HEK293 (cell line): ENCODE measurements around the gene SLC24A2.

Experiments
- CTCF ChIA-PET: fragments of 350-600 bp; formaldehyde crosslinking; extraction: SDS; loops from one replicate; lab custom pipeline; 2021; ENCODE audit warnings: antibody characterized with exemption; lab: Yijun Ruan, JAX
- POLR2A ChIA-PET: fragments of 300-600 bp; formaldehyde crosslinking; extraction: SDS; loops from one replicate; lab custom pipeline; 2020; ENCODE audit warnings: antibody characterized with exemption, inconsistent platforms; lab: Yijun Ruan, JAX
- H3K27ac ChIP-seq: fragments of 200-500 bp; sonication (Bioruptor generic); 2 replicates; pipeline ENCODE4 v1.5.1; 2014; ENCODE audit warnings: low read depth, low read length, control low read depth, inconsistent platforms; ENCODE audit errors: extremely low read depth
- H3K36me3 ChIP-seq, 2 experiments: fragments of 200-500 bp in 1 of 2; sonication (Bioruptor generic) in 1 of 2; 1 replicate in 1 of 2; 2 replicates in 1 of 2; pipeline ENCODE4 v1.5.1; 2014 to 2017; ENCODE audit warnings: inconsistent platforms in 2 of 2, low read length in 2 of 2; ENCODE audit not compliant: control insufficient read depth in 2 of 2, insufficient read depth in 1 of 2
- H3K4me1 ChIP-seq: fragments of 200-500 bp; sonication (Bioruptor generic); 2 replicates; pipeline ENCODE4 v1.5.1; 2014; ENCODE audit warnings: mild to moderate bottlenecking, low read length, inconsistent platforms; ENCODE audit not compliant: control insufficient read depth, insufficient read depth
- H3K4me3 ChIP-seq: 2 replicates; pipeline ENCODE4 v1.5.1; 2011; ENCODE audit warnings: low read depth, mild to moderate bottlenecking, control low read depth, low read length, moderate library complexity
- H3K9me3 ChIP-seq: fragments of 200-500 bp; sonication (Bioruptor generic); 2 replicates; pipeline ENCODE4 v1.5.1; 2014; ENCODE audit warnings: low read depth, low read length, inconsistent platforms; ENCODE audit not compliant: control insufficient read depth, insufficient read depth
- BCL11A ChIP-seq: fragments of 450-650 bp; formaldehyde crosslinking; IDR thresholded peaks from 2 replicates; pipeline ENCODE4 v1.5.1; 2016; ENCODE audit warnings: low read depth, missing biosample characterization, missing genetic modification characterization
- GLIS2 ChIP-seq: fragments of 450-650 bp; formaldehyde crosslinking; IDR thresholded peaks from 2 replicates; pipeline ENCODE4 v1.5.1; 2016; ENCODE audit warnings: missing biosample characterization, missing genetic modification characterization
- SETDB1 ChIP-seq: IDR thresholded peaks from one replicate; pipeline ENCODE4 v1.6.1; 2017; ENCODE audit warnings: mild to moderate bottlenecking, low read length, moderate library complexity, mixed read lengths; ENCODE audit not compliant: insufficient read length
- TSHZ1 ChIP-seq: fragments of 450-650 bp; formaldehyde crosslinking; IDR thresholded peaks from 2 replicates; pipeline ENCODE4 v1.5.1; 2016; ENCODE audit warnings: missing biosample characterization, missing genetic modification characterization, borderline replicate concordance
- ZBTB7A ChIP-seq: fragments of 450-650 bp; formaldehyde crosslinking; IDR thresholded peaks from 2 replicates; pipeline ENCODE4 v1.5.1; 2016; ENCODE audit warnings: low read depth, missing biosample characterization, missing genetic modification characterization
- ZFP3 ChIP-seq: fragments of 450-650 bp; formaldehyde crosslinking; IDR thresholded peaks from 2 replicates; pipeline ENCODE4 v1.5.1; 2016; ENCODE audit warnings: low read depth, missing biosample characterization, missing genetic modification characterization
- ZIC2 ChIP-seq: fragments of 450-650 bp; formaldehyde crosslinking; IDR thresholded peaks from 2 replicates; pipeline ENCODE4 v1.5.1; 2016; ENCODE audit warnings: missing biosample characterization, missing genetic modification characterization
- ZNF10 ChIP-seq: fragments of 450-650 bp; formaldehyde crosslinking; IDR thresholded peaks from 2 replicates; pipeline ENCODE4 v1.5.1; 2017; ENCODE audit warnings: missing biosample characterization, missing genetic modification characterization
- ZNF214 ChIP-seq: fragments of 450-650 bp; formaldehyde crosslinking; IDR thresholded peaks from 2 replicates; pipeline ENCODE4 v1.5.1; 2017; ENCODE audit warnings: missing biosample characterization, mild to moderate bottlenecking, missing genetic modification characterization, borderline replicate concordance
- ZNF311 ChIP-seq: fragments of 450-650 bp; formaldehyde crosslinking; IDR thresholded peaks from 2 replicates; pipeline ENCODE4 v1.5.1; 2017; ENCODE audit warnings: missing biosample characterization, missing genetic modification characterization, borderline replicate concordance
- ZNF510 ChIP-seq: fragments of 450-650 bp; formaldehyde crosslinking; IDR thresholded peaks from 2 replicates; pipeline ENCODE4 v1.5.1; 2018; ENCODE audit warnings: mild to moderate bottlenecking, missing genetic modification characterization, missing biosample characterization; ENCODE audit not compliant: insufficient replicate concordance
- ZNF664 ChIP-seq: fragments of 450-650 bp; formaldehyde crosslinking; IDR thresholded peaks from 2 replicates; pipeline ENCODE4 v1.5.1; 2016; ENCODE audit warnings: missing biosample characterization, missing genetic modification characterization
- ZNF830 ChIP-seq: fragments of 450-650 bp; IDR thresholded peaks from 2 replicates; pipeline ENCODE4 v1.5.0; 2018; ENCODE audit warnings: missing biosample characterization, missing genetic modification characterization, low read depth, mild to moderate bottlenecking, moderate library complexity
- ZNF837 ChIP-seq: fragments of 450-650 bp; formaldehyde crosslinking; IDR thresholded peaks from 2 replicates; pipeline ENCODE4 v1.5.1; 2016; ENCODE audit warnings: missing biosample characterization, missing genetic modification characterization
- ZSCAN23 ChIP-seq: fragments of 450-650 bp; formaldehyde crosslinking; IDR thresholded peaks from 2 replicates; pipeline ENCODE4 v1.5.1; 2016; ENCODE audit warnings: missing biosample characterization, missing genetic modification characterization
- TF ChIP-seq, protein P1 (sequence below): fragments of 450-650 bp; formaldehyde crosslinking; IDR thresholded peaks from 2 replicates; pipeline ENCODE4 v1.5.1; 2016; ENCODE audit warnings: missing biosample characterization, missing genetic modification characterization
- TF ChIP-seq, protein P2 (sequence below): fragments of 450-650 bp; formaldehyde crosslinking; IDR thresholded peaks from 2 replicates; pipeline ENCODE4 v1.5.1; 2016; ENCODE audit warnings: missing biosample characterization, missing genetic modification characterization

Gene SLC24A2

GRCh38 chr9:19809422-19810269 is 20.8 kb upstream of the SLC24A2 start:
- Histone ChIP-seq H3K36me3 (no peaks in the 10 kb centered on the region), H3K4me3 (no peak overlapping the region), H3K4me1 (no peaks in the 10 kb centered on the region), H3K27ac (no peak overlapping the region), H3K9me3 (no peaks in the 10 kb centered on the region)
- POLR2A ChIA-PET: interaction anchor here (0.6 kb wide), 1 partner anchor 739 kb away, joined by 3 read pairs; no protein-coding TSS in a partner anchor
- CTCF ChIA-PET: no interaction called here
- TF ChIP-seq ZNF311 (tag by site-specific recombination): no peak
- TF ChIP-seq ZNF510 (tag by site-specific recombination): peak; percentile 11

- Histone ChIP-seq H3K4me1 (no peaks in the 10 kb centered on the region), H3K9me3 (no peaks in the 10 kb centered on the region), H3K4me3 (no peak overlapping the region), H3K27ac (no peak overlapping the region), H3K36me3 (no peaks in the 10 kb centered on the region)
- POLR2A ChIA-PET: no interaction called here
- TF ChIP-seq GLIS2 (tag by site-specific recombination) (no peak), ZNF830 (tag by site-specific recombination) (no peak), ZIC2 (tag by site-specific recombination) (no peak), BCL11A (tag by site-specific recombination) (no peak), ZFP3 (tag by site-specific recombination) (no peak), ZNF664 (tag by site-specific recombination) (no peak), ZNF10 (tag by site-specific recombination) (no peak), SETDB1 (no peak), ZNF214 (tag by site-specific recombination) (no peak), ZSCAN23 (tag by site-specific recombination) (no peak), TSHZ1 (no peak), ZBTB7A (tag by site-specific recombination) (no peak), ZNF837 (no peak)
- TF ChIP-seq, protein P1, sequence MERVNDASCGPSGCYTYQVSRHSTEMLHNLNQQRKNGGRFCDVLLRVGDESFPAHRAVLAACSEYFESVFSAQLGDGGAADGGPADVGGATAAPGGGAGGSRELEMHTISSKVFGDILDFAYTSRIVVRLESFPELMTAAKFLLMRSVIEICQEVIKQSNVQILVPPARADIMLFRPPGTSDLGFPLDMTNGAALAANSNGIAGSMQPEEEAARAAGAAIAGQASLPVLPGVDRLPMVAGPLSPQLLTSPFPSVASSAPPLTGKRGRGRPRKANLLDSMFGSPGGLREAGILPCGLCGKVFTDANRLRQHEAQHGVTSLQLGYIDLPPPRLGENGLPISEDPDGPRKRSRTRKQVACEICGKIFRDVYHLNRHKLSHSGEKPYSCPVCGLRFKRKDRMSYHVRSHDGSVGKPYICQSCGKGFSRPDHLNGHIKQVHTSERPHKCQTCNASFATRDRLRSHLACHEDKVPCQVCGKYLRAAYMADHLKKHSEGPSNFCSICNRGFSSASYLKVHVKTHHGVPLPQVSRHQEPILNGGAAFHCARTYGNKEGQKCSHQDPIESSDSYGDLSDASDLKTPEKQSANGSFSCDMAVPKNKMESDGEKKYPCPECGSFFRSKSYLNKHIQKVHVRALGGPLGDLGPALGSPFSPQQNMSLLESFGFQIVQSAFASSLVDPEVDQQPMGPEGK (tag by site-specific recombination): no peak
- TF ChIP-seq, protein P2, sequence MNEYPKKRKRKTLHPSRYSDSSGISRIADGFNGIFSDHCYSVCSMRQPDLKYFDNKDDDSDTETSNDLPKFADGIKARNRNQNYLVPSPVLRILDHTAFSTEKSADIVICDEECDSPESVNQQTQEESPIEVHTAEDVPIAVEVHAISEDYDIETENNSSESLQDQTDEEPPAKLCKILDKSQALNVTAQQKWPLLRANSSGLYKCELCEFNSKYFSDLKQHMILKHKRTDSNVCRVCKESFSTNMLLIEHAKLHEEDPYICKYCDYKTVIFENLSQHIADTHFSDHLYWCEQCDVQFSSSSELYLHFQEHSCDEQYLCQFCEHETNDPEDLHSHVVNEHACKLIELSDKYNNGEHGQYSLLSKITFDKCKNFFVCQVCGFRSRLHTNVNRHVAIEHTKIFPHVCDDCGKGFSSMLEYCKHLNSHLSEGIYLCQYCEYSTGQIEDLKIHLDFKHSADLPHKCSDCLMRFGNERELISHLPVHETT (tag by site-specific recombination): no peak
- CTCF ChIA-PET: no interaction called here
These were observed 18.5 kb upstream of the SLC24A2 start for GRCh38 chr9:19807182-19807892.
